H9 (cell line): ENCODE measurements around the gene BCL11B. TPM values are rescaled to one million over a fixed set of nuclear protein-coding genes. Genes with fewer than 3 reads are reported as not detected.

Experiments used
- DNase-seq: peaks from one replicate; pipeline ENCODE4 v3.0.0-alpha.2; 2017
- H2AFZ ChIP-seq: one replicate; pipeline ENCODE4 v1.6.1; 2013; ENCODE audit warnings: mild to moderate bottlenecking, low read length, control low read depth, moderate library complexity
- H2AK5ac ChIP-seq: 2 replicates; pipeline ENCODE4 v1.6.1; 2013; ENCODE audit warnings: low read length, control low read depth, mixed read lengths; ENCODE audit not compliant: insufficient read length
- H2BK120ac ChIP-seq: one replicate; pipeline ENCODE4 v1.6.1; 2013; ENCODE audit warnings: low read depth, mild to moderate bottlenecking, low read length, control low read depth, inconsistent platforms; ENCODE audit not compliant: poor library complexity, severe bottlenecking
- H2BK12ac ChIP-seq: 2 replicates; pipeline ENCODE4 v1.6.1; 2013; ENCODE audit warnings: low read length, control low read depth, mixed read lengths, low read depth; ENCODE audit not compliant: insufficient read length
- H2BK15ac ChIP-seq: 2 replicates; pipeline ENCODE4 v1.6.1; 2013; ENCODE audit warnings: low read depth, low read length, control low read depth
- H2BK20ac ChIP-seq: one replicate; pipeline ENCODE4 v1.6.1; 2013; ENCODE audit warnings: low read depth, mild to moderate bottlenecking, low read length, control low read depth, inconsistent platforms; ENCODE audit not compliant: poor library complexity, severe bottlenecking
- H2BK5ac ChIP-seq: 2 replicates; pipeline ENCODE4 v1.6.1; 2013; ENCODE audit warnings: low read length, control low read depth, mixed read lengths; ENCODE audit not compliant: insufficient read length
- H3K14ac ChIP-seq: 2 replicates; pipeline ENCODE4 v1.6.1; 2013; ENCODE audit warnings: low read length, control low read depth; ENCODE audit not compliant: insufficient read depth
- H3K18ac ChIP-seq: 2 replicates; pipeline ENCODE4 v1.6.1; 2013; ENCODE audit warnings: low read depth, mild to moderate bottlenecking, mixed read lengths, low read length, control low read depth; ENCODE audit not compliant: insufficient read length
- H3K23ac ChIP-seq: 2 replicates; pipeline ENCODE4 v1.6.1; 2013; ENCODE audit warnings: low read length, control low read depth, mixed read lengths, low read depth; ENCODE audit not compliant: insufficient read length
- H3K23me2 ChIP-seq: 2 replicates; pipeline ENCODE4 v1.6.1; 2013; ENCODE audit warnings: low read depth, mild to moderate bottlenecking, mixed read lengths, low read length, control low read depth; ENCODE audit not compliant: insufficient read length, poor library complexity, severe bottlenecking
- H3K27ac ChIP-seq: 2 replicates; pipeline ENCODE4 v1.5.1; 2013; ENCODE audit warnings: low read length, control low read depth, mixed read lengths, low read depth; ENCODE audit not compliant: insufficient read length
- H3K27me3 ChIP-seq: 2 replicates; pipeline ENCODE4 v1.6.1; 2013; ENCODE audit warnings: low read length, control low read depth, inconsistent platforms; ENCODE audit not compliant: insufficient read depth
- H3K4ac ChIP-seq: 2 replicates; pipeline ENCODE4 v1.6.1; 2013; ENCODE audit warnings: low read depth, mild to moderate bottlenecking, control low read depth, inconsistent platforms, low read length, moderate library complexity
- H3K4me1 ChIP-seq: 2 replicates; pipeline ENCODE4 v1.6.1; 2013; ENCODE audit warnings: low read length, control low read depth, inconsistent platforms; ENCODE audit not compliant: insufficient read depth
- H3K4me2 ChIP-seq: 2 replicates; pipeline ENCODE4 v1.6.1; 2013; ENCODE audit warnings: low read length, control low read depth, mixed read lengths; ENCODE audit not compliant: insufficient read length, insufficient read depth
- H3K56ac ChIP-seq: 2 replicates; pipeline ENCODE4 v1.6.1; 2013; ENCODE audit warnings: low read depth, mild to moderate bottlenecking, mixed read lengths, low read length, control low read depth; ENCODE audit not compliant: insufficient read length
- H3K79me1 ChIP-seq: 2 replicates; pipeline ENCODE4 v1.6.1; 2013; ENCODE audit warnings: low read depth, mild to moderate bottlenecking, moderate library complexity, low read length, control low read depth, inconsistent platforms; ENCODE audit not compliant: insufficient read depth, poor library complexity, severe bottlenecking
- H3K79me2 ChIP-seq: 2 replicates; pipeline ENCODE4 v1.6.1; 2013; ENCODE audit warnings: low read length, control low read depth, inconsistent platforms; ENCODE audit not compliant: insufficient read depth
- H3K9ac ChIP-seq: 2 replicates; pipeline ENCODE4 v1.6.1; 2013; ENCODE audit warnings: low read length, control low read depth, mixed read lengths; ENCODE audit not compliant: insufficient read length; ENCODE audit errors: extremely low read depth
- H3K9me3 ChIP-seq: one replicate; pipeline ENCODE4 v1.6.1; 2013; ENCODE audit warnings: low read depth, low read length, inconsistent platforms; ENCODE audit not compliant: control insufficient read depth
- H3T11ph ChIP-seq: one replicate; pipeline ENCODE4 v1.6.1; 2013; ENCODE audit warnings: mild to moderate bottlenecking, low read length, control low read depth, inconsistent platforms
- H4K20me1 ChIP-seq: one replicate; pipeline ENCODE4 v1.6.1; 2013; ENCODE audit not compliant: control insufficient read depth, insufficient read length, insufficient read depth
- H4K5ac ChIP-seq: 2 replicates; pipeline ENCODE4 v1.6.1; 2013; ENCODE audit warnings: low read depth, mild to moderate bottlenecking, mixed read lengths, low read length, control low read depth; ENCODE audit not compliant: insufficient read length
- H4K8ac ChIP-seq: replicated peaks from 2 replicates; pipeline ENCODE4 v1.6.1; 2013; ENCODE audit warnings: low read length, control low read depth, mixed read lengths, low read depth; ENCODE audit not compliant: insufficient read length
- H4K91ac ChIP-seq: 2 replicates; pipeline ENCODE4 v1.6.1; 2013; ENCODE audit warnings: low read depth, mild to moderate bottlenecking, moderate library complexity, mixed read lengths, low read length, control low read depth; ENCODE audit not compliant: insufficient read length
- H3K27ac Mint-ChIP-seq, 3 experiments: 2 replicates in 2 of 3; 3 replicates in 1 of 3; pipeline ENCODE4 v1.8.0; 2020 to 2021; ENCODE audit warnings: mixed read lengths in 3 of 3, mild to moderate bottlenecking in 1 of 3, moderate library complexity in 1 of 3
- H3K27me3 Mint-ChIP-seq: 2 replicates; pipeline ENCODE4 v1.8.0; 2021; ENCODE audit warnings: low read depth, mild to moderate bottlenecking, moderate library complexity, mixed read lengths
- H3K36me3 Mint-ChIP-seq, 3 experiments: 2 replicates in 2 of 3; 3 replicates in 1 of 3; pipeline ENCODE4 v1.8.0; 2020 to 2021; ENCODE audit warnings: low read depth in 3 of 3, mixed read lengths in 3 of 3; ENCODE audit not compliant: insufficient read depth in 1 of 3
- H3K4me1 Mint-ChIP-seq, 2 experiments: 2 replicates each; pipeline ENCODE4 v1.8.0; 2020; ENCODE audit warnings: mixed read lengths in 2 of 2
- H3K4me3 Mint-ChIP-seq, 2 experiments: 2 replicates in 1 of 2; 3 replicates in 1 of 2; pipeline ENCODE4 v1.8.0; 2020 to 2021; ENCODE audit warnings: mild to moderate bottlenecking in 2 of 2, mixed read lengths in 2 of 2, moderate library complexity in 1 of 2
- H3K9me3 Mint-ChIP-seq, 2 experiments: 2 replicates in 1 of 2; 3 replicates in 1 of 2; pipeline ENCODE4 v1.8.0; 2020; ENCODE audit warnings: mild to moderate bottlenecking in 2 of 2, mixed read lengths in 2 of 2, moderate library complexity in 1 of 2
- WGBS: extraction: QIAGEN DNeasy Blood & Tissue Kit; methylation state at CpG from one replicate; pipeline ENCODE4 v1.1.7; 2013; ENCODE audit warnings: missing lambda C conversion rate, low lambda C conversion rate, mixed read lengths; ENCODE audit not compliant: insufficient read length; ENCODE audit errors: extremely low coverage; 5-methylcytosine and 5-hydroxymethylcytosine counted together
- total RNA-seq: library from RNA; stranded (reverse); gene quantifications from 2 replicates; pipeline ENCODE4 v1.2.1, GENCODE V29; 2021
- TF ChIP-seq, protein P1 (sequence below): fragments of 200-600 bp; sonication (generic); conservative IDR thresholded peaks from 3 replicates; pipeline ENCODE4 v1.8.0; 2021; ENCODE audit warnings: antibody characterized with exemption, mild to moderate bottlenecking

BCL11B gene
- total RNA-seq, 1 experiment from 2014 or later, result 4.9 TPM

DNA sequence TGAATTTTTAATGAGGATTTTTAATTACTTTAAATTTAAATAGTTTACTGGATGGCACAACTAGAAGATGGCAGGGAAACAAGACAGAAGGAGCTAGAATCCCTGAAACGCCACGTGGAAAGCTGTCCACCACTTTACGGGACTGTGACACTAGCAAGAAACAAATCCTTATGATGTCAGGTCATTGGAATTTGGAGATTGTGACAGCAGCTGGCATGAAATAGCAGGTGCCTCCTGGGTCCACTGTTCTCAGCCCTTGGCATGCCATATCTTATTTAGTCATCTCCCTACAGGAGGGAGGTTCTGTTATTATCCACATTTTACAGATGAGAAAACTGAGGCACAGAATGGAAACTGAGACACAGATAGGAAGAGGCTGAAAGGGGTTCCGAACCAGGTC, 113.8 kb downstream of the BCL11B start:
- Histone ChIP-seq H3K56ac (no peak overlapping the region), H4K8ac (no peak overlapping the region), H2BK5ac (no peak overlapping the region), H2BK20ac (no peak overlapping the region), H3K23me2 (no peaks in the 10 kb centered on the region), H3T11ph (no peak overlapping the region), H2BK120ac (no peak overlapping the region), H3K23ac (no peak overlapping the region), H3K4ac (no peak overlapping the region), H3K79me2 (no peaks in the 10 kb centered on the region), H4K20me1 (no peaks in the 10 kb centered on the region), H3K27ac (no peak overlapping the region), H2AK5ac (no peak overlapping the region), H3K27me3 (no peaks in the 10 kb centered on the region), H2BK15ac (no peak overlapping the region), H3K14ac (no peak overlapping the region), H3K79me1 (no peaks in the 10 kb centered on the region), H3K18ac (no peak overlapping the region), H3K4me2 (no peak overlapping the region), H3K4me1 (no peaks in the 10 kb centered on the region), H4K5ac (no peak overlapping the region), H3K9ac (no peak overlapping the region), H2AFZ (no peak overlapping the region), H4K91ac (no peak overlapping the region), H2BK12ac (no peak overlapping the region), H3K9me3 (no peaks in the 10 kb centered on the region)
- no peak overlapping the region for H3K4me3 Mint-ChIP-seq
- no CpG with 5 or more reads among the region's 4 CpGs for WGBS
- peaks cover 0 to 3% of the 10 kb centered on the region in 2 experiments; a peak in 1 of 4 replicates for H3K4me1 Mint-ChIP-seq
- H3K27ac Mint-ChIP-seq, result no peak overlapping the region
- no peaks in the 10 kb centered on the region; a peak in 1 of 7 replicates for H3K36me3 Mint-ChIP-seq
- no peak for DNase-seq
- peaks cover 2% of the 10 kb centered on the region; the same call in 1 of the 2 replicates for H3K27me3 Mint-ChIP-seq
- TF ChIP-seq, protein P1, sequence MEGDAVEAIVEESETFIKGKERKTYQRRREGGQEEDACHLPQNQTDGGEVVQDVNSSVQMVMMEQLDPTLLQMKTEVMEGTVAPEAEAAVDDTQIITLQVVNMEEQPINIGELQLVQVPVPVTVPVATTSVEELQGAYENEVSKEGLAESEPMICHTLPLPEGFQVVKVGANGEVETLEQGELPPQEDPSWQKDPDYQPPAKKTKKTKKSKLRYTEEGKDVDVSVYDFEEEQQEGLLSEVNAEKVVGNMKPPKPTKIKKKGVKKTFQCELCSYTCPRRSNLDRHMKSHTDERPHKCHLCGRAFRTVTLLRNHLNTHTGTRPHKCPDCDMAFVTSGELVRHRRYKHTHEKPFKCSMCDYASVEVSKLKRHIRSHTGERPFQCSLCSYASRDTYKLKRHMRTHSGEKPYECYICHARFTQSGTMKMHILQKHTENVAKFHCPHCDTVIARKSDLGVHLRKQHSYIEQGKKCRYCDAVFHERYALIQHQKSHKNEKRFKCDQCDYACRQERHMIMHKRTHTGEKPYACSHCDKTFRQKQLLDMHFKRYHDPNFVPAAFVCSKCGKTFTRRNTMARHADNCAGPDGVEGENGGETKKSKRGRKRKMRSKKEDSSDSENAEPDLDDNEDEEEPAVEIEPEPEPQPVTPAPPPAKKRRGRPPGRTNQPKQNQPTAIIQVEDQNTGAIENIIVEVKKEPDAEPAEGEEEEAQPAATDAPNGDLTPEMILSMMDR, result no peak
- no peaks in the 10 kb centered on the region for H3K9me3 Mint-ChIP-seq
